Activated naive CD4-positive, alpha-beta T cell treated with anti-CD3 and anti-CD28 coated beads for 36 hours (primary cell): ENCODE results near the gene EYA4. TPM values are rescaled to one million over a fixed set of nuclear protein-coding genes. Genes with fewer than 3 reads are reported as not detected.

Experiments used
- CTCF ChIA-PET: fragments of 350-600 bp; sonication (Branson Sonifier 250); formaldehyde crosslinking; loops from one replicate; lab custom pipeline; 2021; ENCODE audit warnings: antibody characterized with exemption; lab: Charles Lee
- DNase-seq: peaks from one replicate; pipeline ENCODE4 v3.0.0-alpha.2; 2020
- H3K27ac Mint-ChIP-seq: one replicate; pipeline ENCODE4 v1.8.0; 2021; ENCODE audit warnings: mild to moderate bottlenecking, mixed read lengths
- H3K27me3 Mint-ChIP-seq: one replicate; pipeline ENCODE4 v1.8.0; 2021; ENCODE audit warnings: low read depth, mixed read lengths
- H3K36me3 Mint-ChIP-seq: one replicate; pipeline ENCODE4 v1.8.0; 2021; ENCODE audit warnings: low read depth, mixed read lengths
- H3K4me1 Mint-ChIP-seq: one replicate; pipeline ENCODE4 v1.8.0; 2021; ENCODE audit warnings: low read depth, mixed read lengths
- H3K4me3 Mint-ChIP-seq: one replicate; pipeline ENCODE4 v1.8.0; 2021; ENCODE audit warnings: mild to moderate bottlenecking, moderate library complexity, mixed read lengths
- H3K9me3 Mint-ChIP-seq: one replicate; pipeline ENCODE4 v1.8.0; 2021; ENCODE audit warnings: mixed read lengths
- intact Hi-C: fragments of 100-400 bp; cut with micrococcal nuclease; formaldehyde crosslinking; loops from one replicate; pipeline ENCODE4 v1.15.1; 2023
- total RNA-seq, 2 experiments: library from RNA; stranded (reverse); gene quantifications; one replicate each; pipeline ENCODE4 v1.2.3, GENCODE V29; 2021

EYA4 gene
- total RNA-seq, 2 experiments from 2014 or later: not detected

- no peak overlapping the region for H3K27ac Mint-ChIP-seq
- CTCF ChIA-PET: no interaction called here
- H3K36me3 Mint-ChIP-seq: no peaks in the 10 kb centered on the region
- intact Hi-C loops: no loop called here
- H3K27me3 Mint-ChIP-seq: no peaks in the 10 kb centered on the region
- no peak for DNase-seq
- H3K9me3 Mint-ChIP-seq: no peaks in the 10 kb centered on the region
- H3K4me1 Mint-ChIP-seq: no peaks in the 10 kb centered on the region
- no peak overlapping the region for H3K4me3 Mint-ChIP-seq
Observed at GRCh38 chr6:133368664-133369063, 127.5 kb downstream of the EYA4 start.

DNA sequence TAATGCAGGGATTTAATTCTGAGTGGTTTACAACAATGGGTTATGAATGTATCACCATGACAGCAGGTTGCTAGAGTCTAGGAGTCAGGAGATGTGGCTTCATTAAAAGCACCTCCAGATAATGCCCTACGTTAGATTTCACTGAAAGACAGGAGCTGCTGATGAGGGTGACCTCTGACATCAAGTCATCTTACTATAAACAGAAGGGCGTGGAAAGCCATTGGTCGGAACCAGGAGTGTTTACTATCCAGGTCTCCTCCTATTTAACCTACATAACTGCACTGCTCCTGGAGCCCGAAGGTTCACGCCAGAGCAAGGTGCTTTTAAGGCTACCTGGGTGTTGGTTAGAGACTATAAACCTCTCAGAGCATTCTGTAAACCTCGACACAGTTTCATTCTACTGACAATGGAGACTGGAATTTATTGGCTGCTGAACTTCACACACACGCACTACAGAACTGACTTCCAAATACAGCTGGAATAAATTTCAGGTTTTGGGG is 128.7 kb downstream of the EYA4 start:
- Mint-ChIP-seq H3K4me3 (no peak overlapping the region), H3K36me3 (no peaks in the 10 kb centered on the region), H3K9me3 (no peaks in the 10 kb centered on the region), H3K4me1 (no peaks in the 10 kb centered on the region), H3K27ac (no peak overlapping the region), H3K27me3 (no peaks in the 10 kb centered on the region)
- CTCF ChIA-PET: no interaction called here
- no peak for DNase-seq
- intact Hi-C loops: no loop called here

DNA sequence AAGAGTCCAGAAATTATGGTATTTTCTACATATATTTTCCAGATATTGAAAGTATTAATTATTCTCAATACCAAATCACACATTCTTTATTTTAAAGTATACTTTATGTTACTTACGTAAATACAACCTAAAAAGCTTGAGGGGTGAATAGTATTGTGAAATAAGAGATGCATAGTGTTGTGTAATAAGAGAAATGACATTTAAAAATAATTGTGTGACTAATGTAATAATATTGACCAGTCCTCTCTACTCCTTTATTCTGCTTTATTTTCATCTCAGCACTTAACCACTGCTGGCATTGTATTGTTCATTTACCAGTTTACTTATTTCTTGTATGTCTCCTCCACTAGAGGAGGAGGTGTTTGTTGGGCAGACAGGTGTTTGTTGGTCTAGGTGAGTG is 135.6 kb downstream of the EYA4 start:
- Mint-ChIP-seq H3K4me3 (no peak overlapping the region), H3K4me1 (no peaks in the 10 kb centered on the region), H3K27ac (no peak overlapping the region), H3K9me3 (no peaks in the 10 kb centered on the region), H3K27me3 (peaks cover 4% of the 10 kb centered on the region), H3K36me3 (no peaks in the 10 kb centered on the region)
- no peak for DNase-seq
- CTCF ChIA-PET: no interaction called here
- intact Hi-C loops: no loop called here

GRCh38 chr6:133377219-133377618 is 136.1 kb downstream of the EYA4 start:
- intact Hi-C loops: no loop called here
- CTCF ChIA-PET: no interaction called here
- peaks cover 4% of the 10 kb centered on the region for H3K27me3 Mint-ChIP-seq

GRCh38 chr6:133380047-133380446 is 138.9 kb downstream of the EYA4 start:
- H3K4me3 Mint-ChIP-seq: no peak overlapping the region
- no peaks in the 10 kb centered on the region for H3K36me3 Mint-ChIP-seq
- intact Hi-C loops: no loop called here
- CTCF ChIA-PET: no interaction called here
- H3K9me3 Mint-ChIP-seq: no peaks in the 10 kb centered on the region
- no peak for DNase-seq
- H3K4me1 Mint-ChIP-seq: no peaks in the 10 kb centered on the region
- peaks cover 4% of the 10 kb centered on the region for H3K27me3 Mint-ChIP-seq
- no peak overlapping the region for H3K27ac Mint-ChIP-seq

More at GRCh38 chr6:133377219-133377618, 136.1 kb downstream of the EYA4 start:
- Mint-ChIP-seq H3K27ac (no peak overlapping the region), H3K36me3 (no peaks in the 10 kb centered on the region), H3K9me3 (no peaks in the 10 kb centered on the region), H3K4me1 (no peaks in the 10 kb centered on the region), H3K4me3 (no peak overlapping the region)
- DNase-seq: no peak

GRCh38 chr6:133380723-133381122 is 139.6 kb downstream of the EYA4 start:
- CTCF ChIA-PET: no interaction called here
- no peaks in the 10 kb centered on the region for H3K9me3 Mint-ChIP-seq
- no peak overlapping the region for H3K4me3 Mint-ChIP-seq
- no peaks in the 10 kb centered on the region for H3K36me3 Mint-ChIP-seq
- H3K27me3 Mint-ChIP-seq: peaks cover 4% of the 10 kb centered on the region
- intact Hi-C loops: no loop called here
- H3K4me1 Mint-ChIP-seq: no peaks in the 10 kb centered on the region
- H3K27ac Mint-ChIP-seq: no peak overlapping the region
- no peak for DNase-seq

DNA sequence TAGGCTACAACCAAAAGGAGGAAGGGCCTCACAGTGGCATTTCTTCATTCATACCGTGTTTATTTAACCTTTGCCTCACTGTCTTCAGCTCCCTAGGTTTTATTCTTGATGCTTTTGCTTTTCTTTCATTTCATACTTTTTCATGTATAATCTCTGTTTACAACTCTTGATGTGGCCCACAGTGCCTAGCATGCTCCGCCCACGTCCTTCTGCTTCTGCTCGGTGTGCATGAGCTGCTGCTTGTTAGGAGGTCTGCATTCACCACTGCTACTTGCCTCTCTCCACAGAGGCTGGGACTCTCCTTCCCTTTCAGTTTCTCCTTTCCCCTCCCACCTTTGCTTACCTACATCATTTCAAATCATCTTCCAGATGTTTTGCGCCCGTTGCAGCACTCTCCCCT is 147.6 kb downstream of the EYA4 start:
- CTCF ChIA-PET: no interaction called here
- DNase-seq: no peak
- H3K36me3 Mint-ChIP-seq: no peaks in the 10 kb centered on the region
- no peaks in the 10 kb centered on the region for H3K4me1 Mint-ChIP-seq
- no peak overlapping the region for H3K4me3 Mint-ChIP-seq
- H3K9me3 Mint-ChIP-seq: no peaks in the 10 kb centered on the region
- no peak overlapping the region for H3K27ac Mint-ChIP-seq
- H3K27me3 Mint-ChIP-seq: no peaks in the 10 kb centered on the region
- intact Hi-C loops: no loop called here

GRCh38 chr6:133390168-133390567 is 149.0 kb downstream of the EYA4 start:
- Mint-ChIP-seq H3K27ac (no peak overlapping the region), H3K4me1 (no peaks in the 10 kb centered on the region)

GRCh38 chr6:133392015-133392414 is 150.9 kb downstream of the EYA4 start:
- H3K9me3 Mint-ChIP-seq: no peaks in the 10 kb centered on the region
- no peaks in the 10 kb centered on the region for H3K4me1 Mint-ChIP-seq
- H3K27ac Mint-ChIP-seq: no peak overlapping the region
- intact Hi-C loops: no loop called here
- CTCF ChIA-PET: no interaction called here
- H3K27me3 Mint-ChIP-seq: peaks cover 2% of the 10 kb centered on the region
- DNase-seq: no peak
- H3K36me3 Mint-ChIP-seq: no peaks in the 10 kb centered on the region
- no peak overlapping the region for H3K4me3 Mint-ChIP-seq

More at GRCh38 chr6:133390168-133390567, 149.0 kb downstream of the EYA4 start:
- CTCF ChIA-PET: no interaction called here
- Mint-ChIP-seq H3K9me3 (no peaks in the 10 kb centered on the region), H3K36me3 (no peaks in the 10 kb centered on the region), H3K4me3 (no peak overlapping the region), H3K27me3 (no peaks in the 10 kb centered on the region)
- no peak for DNase-seq
- intact Hi-C loops: no loop called here

DNA sequence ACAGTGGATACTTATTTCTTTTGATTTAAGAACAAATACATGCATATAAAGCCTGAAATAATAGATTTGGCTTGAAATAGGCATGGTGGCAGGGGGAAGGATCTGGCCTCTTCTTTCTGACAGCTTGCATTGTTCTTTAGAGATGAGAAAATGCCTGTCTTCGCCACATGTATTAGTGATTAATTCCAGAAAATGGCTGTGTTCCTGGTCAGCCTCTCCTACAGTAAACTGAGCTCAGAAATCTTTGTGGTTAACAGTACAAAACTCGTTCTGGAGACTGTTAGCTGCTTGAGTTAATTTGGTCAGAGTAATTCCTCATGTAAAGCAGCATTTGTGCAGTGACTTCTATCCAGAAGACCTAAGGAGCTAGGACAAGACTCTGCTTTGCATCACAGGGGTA is 151.5 kb downstream of the EYA4 start:
- DNase-seq: no peak
- no peaks in the 10 kb centered on the region for H3K9me3 Mint-ChIP-seq
- CTCF ChIA-PET: no interaction called here
- no peaks in the 10 kb centered on the region for H3K4me1 Mint-ChIP-seq
- no peak overlapping the region for H3K27ac Mint-ChIP-seq
- peaks cover 2% of the 10 kb centered on the region for H3K27me3 Mint-ChIP-seq
- no peaks in the 10 kb centered on the region for H3K36me3 Mint-ChIP-seq
- intact Hi-C loops: no loop called here
- no peak overlapping the region for H3K4me3 Mint-ChIP-seq

- Mint-ChIP-seq H3K4me1 (no peaks in the 10 kb centered on the region), H3K36me3 (no peaks in the 10 kb centered on the region), H3K9me3 (peaks cover 2% of the 10 kb centered on the region), H3K4me3 (no peak overlapping the region), H3K27ac (no peak overlapping the region), H3K27me3 (peaks cover 2% of the 10 kb centered on the region)
- intact Hi-C loops: no loop called here
- CTCF ChIA-PET: no interaction called here
- no peak for DNase-seq
Observed at GRCh38 chr6:133393891-133394290, 152.7 kb downstream of the EYA4 start.

DNA sequence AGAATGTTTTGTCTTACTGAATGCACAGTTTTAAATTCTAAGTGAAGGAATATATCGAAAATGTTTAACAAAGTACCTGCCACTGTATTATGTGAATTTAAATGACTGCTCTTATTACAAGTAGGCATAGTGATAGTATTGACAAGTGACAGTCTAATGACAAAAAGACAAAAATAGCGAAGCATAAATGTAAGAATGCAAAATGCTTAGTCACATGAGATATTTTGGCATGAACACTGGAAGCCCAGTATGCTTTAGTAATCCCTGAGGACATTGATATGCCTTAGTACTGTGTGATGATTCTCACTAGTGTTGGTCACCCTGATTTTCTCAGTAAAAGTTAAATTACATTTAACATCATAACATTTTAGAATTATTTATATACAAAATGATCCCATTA is 153.5 kb downstream of the EYA4 start:
- CTCF ChIA-PET: no interaction called here
- Mint-ChIP-seq H3K4me1 (no peaks in the 10 kb centered on the region), H3K27me3 (peaks cover 2% of the 10 kb centered on the region), H3K27ac (no peak overlapping the region), H3K4me3 (no peak overlapping the region), H3K9me3 (peaks cover 2% of the 10 kb centered on the region), H3K36me3 (no peaks in the 10 kb centered on the region)
- no peak for DNase-seq
- intact Hi-C loops: no loop called here

DNA sequence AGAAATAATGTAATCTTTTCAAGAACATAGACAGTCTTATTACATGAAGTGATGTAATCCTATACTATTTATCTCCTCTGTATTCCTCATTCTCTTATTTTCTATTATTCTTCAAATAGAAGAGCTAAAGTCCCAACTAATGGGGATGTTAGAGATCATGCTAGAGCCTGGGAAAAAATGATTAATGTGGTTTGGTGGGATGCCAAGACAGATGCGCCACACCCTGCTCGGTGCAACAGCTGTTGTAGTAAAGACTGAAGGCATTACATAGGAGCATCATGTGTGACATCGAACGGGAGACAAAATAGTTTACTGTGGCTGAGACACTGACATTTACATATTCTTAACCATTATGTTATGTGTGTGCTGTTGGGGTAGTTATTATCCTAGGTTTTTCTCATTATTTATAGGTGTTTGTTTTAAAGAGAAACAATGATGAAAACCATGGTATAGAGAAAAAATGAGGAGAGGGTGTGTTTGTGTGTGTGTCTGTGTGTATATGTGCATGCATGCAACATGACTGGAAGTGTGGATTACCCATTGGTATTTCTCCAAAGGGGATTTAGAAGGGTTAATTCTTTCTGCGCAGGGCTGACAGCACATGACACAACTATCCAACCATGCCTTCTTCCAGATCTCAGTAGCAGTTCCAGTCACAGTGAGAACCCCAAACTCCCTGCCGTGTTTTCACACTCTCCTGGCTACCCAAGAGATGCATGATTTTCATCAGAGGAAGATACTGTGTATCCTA is 155.3 kb downstream of the EYA4 start:
- Mint-ChIP-seq H3K27me3 (peaks cover 2% of the 10 kb centered on the region), H3K36me3 (no peaks in the 10 kb centered on the region), H3K4me3 (no peak overlapping the region), H3K27ac (no peak overlapping the region), H3K9me3 (peaks cover 2% of the 10 kb centered on the region), H3K4me1 (no peaks in the 10 kb centered on the region)
- CTCF ChIA-PET: interaction anchor here (0.6 to 0.9 kb wide), 2 partner anchors 11 to 1764 kb away, joined by 3 read pairs; no protein-coding TSS in a partner anchor
- no peak for DNase-seq
- intact Hi-C loops: no loop called here
